ENCODE results near the gene CHTF8.

The CHTF8 gene

GRCh38 chr16:69112285-69113129, 19.9 kb downstream of the CHTF8 start:
- no peak for DNase-seq

GRCh38 chr16:69111876-69112230, 20.5 kb downstream of the CHTF8 start:
- no peak for DNase-seq

DNA sequence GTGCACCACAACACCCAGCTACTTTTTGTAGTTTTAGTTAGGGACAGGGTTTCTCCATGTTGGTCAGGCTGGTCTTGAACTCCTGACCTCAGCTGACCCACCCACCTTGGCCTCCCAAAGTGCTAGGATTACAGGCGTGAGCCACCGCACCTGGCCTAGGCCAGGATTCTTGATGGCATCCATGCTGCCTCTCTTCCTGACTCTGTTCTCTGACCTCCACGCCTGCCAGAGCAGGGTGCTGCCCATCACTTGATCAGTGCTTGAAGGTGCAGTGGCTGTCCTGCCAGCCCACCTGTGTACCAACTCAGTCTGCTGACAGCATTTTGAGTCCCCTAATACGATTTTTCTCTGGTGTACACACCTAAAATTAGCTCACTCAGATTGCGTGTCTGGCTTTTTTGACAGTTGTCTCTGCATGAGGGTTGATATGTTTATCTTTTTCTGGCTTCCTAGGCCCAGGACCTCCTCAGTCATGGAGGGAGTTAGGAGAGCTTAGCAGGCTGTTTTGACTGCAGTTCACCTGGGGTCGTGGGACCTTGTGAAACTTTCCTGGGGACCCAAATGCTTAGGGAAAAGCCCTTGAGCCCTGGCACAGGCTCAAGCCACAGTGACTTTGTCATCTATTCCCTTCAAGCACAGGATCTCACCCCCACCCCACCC, 21.0 kb downstream of the CHTF8 start:
- DNase-seq, result no peak

DNA sequence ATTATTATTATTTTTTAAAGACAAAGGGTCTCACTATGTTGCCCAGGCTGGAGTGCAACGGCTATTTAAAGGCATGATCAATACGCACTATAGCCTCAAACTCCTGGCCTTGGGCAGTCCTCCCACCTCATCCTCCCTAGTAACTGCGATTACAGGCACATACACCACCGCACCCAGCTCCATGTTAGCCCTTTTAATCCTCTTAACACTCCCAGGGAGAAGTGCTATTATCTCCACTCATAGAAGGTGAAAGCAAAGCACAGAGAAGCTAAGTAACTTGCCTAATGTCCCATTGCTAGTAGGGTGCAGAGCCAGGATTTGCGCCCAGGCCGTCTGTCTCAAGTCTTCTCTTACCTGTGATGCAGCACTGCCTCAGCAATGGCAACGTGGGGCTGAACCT, 22.0 kb downstream of the CHTF8 start:
- no peak for DNase-seq

DNA sequence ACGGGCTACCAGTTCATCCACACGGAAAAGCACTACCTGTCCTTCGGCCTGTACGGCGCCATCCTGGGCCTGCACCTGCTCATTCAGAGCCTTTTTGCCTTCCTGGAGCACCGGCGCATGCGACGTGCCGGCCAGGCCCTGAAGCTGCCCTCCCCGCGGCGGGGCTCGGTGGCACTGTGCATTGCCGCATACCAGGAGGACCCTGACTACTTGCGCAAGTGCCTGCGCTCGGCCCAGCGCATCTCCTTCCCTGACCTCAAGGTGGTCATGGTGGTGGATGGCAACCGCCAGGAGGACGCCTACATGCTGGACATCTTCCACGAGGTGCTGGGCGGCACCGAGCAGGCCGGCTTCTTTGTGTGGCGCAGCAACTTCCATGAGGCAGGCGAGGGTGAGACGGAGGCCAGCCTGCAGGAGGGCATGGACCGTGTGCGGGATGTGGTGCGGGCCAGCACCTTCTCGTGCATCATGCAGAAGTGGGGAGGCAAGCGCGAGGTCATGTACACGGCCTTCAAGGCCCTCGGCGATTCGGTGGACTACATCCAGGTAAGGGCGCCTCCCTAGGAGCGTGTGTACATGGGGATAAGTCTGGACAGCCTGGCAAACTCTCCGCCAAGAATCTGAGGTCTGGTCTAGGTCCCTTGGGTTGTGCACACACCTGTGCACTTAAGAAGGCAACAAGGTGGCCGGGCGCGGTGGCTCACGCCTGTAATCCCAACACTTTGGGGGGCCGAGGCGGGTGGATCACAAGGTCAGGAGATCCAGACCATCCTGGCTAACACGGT, 22.7 kb downstream of the CHTF8 start:
- DNase-seq, result no peak

GRCh38 chr16:69108905-69109252, 23.5 kb downstream of the CHTF8 start:
- DNase-seq, result no peak

DNA sequence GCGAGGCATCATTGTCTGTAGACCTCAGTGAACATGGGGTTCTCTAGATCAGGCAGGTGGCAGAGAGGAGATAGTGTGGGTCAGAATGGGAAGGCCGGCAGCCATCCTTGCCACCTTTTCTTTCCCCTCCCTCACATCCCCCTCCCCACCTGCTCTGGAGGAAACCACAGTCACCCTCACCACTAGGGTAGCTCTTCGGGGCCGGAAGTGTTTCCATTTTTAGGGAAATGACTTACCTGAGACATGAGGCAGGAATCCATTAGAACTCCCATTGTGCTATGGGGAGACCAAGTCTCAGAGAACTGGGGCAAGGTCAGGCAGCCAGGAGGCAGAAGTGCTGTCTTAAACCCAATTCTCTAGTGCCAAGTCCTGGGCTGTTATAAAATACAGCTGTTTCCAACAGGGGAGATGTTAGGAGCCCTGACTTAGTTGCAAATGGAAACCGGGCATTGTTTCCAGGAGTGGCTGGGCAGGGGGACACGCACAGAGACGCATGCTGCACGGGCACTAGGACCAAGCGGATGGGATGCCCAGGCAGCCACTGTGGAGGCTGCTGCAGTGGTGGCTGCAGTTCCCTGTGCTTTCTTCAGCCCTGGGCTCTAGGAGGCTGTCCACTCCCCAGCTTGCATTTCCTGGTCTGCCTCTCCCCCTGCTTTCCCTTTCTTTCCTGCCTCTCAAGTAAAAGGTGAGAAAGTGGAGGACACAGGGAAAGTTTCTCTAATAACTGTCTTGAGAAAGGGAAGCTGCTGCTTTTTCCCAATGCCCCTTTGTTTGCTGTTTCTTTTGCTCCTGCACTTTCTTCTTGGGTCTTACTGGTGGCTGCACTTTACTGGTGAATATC, 24.1 kb downstream of the CHTF8 start:
- DNase-seq, result peak; percentile 19

- peak; percentile 19 for DNase-seq
Observed at GRCh38 chr16:69107316-69107962, 24.9 kb downstream of the CHTF8 start.

DNA sequence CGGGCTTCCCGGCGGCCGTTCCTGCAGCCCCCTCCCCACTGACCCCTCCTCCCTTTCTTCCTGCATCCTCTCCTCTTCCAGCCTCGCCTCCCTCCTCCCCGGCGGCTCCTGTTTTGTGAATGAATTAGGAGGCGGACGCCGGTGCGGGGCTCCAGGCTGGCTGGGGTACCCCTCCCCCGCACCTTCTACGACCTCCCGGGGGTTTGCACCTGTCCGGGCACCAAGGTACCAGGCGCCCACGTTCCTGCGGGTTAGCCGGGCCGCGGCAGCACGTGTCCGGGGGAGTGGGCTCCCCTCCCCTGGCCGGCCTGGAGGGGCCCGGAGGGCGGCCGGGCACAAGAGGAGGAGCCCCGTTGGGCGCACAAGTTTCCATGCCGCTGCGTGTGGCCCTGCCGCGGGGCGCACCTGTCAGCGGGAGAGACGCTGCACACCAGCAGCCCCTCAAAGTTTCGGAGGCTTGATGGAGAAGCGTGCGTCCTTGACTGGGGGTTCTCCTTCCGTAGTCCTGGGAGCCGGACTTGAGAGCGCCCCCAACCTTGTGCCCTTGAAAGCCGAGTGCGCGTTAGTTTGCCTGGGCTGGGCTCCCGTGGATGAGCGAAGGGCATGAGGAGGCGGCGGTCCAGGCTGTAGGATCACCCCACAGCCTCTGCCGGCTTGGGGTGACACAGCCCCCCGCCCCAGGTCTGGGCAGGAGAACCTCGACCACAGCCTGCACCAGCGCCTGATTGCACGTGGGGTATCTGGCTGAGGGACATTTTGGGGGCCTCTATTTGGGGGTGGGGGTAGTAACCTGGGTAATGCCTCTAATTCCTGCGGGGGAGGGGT, 25.7 kb downstream of the CHTF8 start:
- no peak for DNase-seq

GRCh38 chr16:69105501-69106361, 26.7 kb downstream of the CHTF8 start, which contains the start of gene HAS3:
HAS3 (plus strand) TSS chr16:69105653; CDS start chr16:69109396, 3,743 bp downstream.
- DNase-seq, result peak; percentile 6

DNA sequence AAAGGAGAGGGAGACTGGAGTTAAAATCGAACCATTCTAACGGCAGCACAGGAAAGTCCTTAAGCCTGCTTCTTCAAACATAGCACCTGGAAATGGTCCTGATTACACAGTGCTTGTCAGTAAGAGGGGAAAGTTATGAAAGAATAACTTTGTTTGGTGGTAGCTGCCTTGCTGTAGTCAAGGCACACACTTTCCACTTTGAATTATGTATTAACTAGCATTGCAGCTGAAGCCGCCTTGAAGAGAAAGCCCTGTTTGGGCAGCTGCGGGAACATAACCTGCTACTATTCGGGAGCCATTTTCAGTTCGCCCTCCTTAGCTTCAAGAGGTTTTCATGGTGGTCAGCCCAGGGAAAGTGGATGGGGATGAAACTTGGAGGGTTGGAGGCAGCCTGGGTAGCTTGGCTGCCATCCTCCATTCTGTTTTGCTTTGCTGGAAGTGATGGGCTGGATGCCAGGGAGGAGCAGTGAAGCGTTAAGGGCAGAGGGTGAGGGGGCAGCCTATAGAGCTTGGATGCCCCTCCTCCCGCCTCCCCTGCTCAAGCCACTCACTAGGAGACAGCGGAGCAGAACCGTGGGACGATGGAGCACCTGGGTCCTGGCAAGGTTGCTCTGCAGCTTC, 32.2 kb downstream of the CHTF8 start:
- peak; percentile 78 for DNase-seq

- DNase-seq, result peak; percentile 57
Observed at GRCh38 chr16:69095193-69095592, 37.2 kb downstream of the CHTF8 start.

GRCh38 chr16:69094501-69094900, 37.9 kb downstream of the CHTF8 start:
- no peak for DNase-seq

DNA sequence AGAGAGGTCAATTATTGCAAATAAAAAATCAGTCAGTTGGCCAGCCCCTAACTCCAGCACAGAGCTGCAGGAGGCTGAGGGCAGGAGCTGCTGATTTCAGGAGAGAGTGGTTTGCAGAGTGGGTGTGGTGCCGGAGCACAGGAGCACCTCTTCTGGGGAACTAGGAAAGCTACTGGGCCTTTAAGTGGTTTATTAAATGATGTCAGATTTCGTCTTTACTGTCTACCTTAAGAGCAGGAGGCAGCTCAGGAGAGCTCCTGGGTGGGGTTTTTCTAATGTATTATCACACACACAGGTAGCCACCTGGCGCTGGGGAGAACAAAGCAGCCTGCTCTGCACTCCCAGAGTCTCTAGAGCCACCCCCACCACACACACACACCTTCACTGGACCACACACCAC, 38.4 kb downstream of the CHTF8 start:
- peak; percentile 74 for DNase-seq

GRCh38 chr16:69089091-69089910, 43.1 kb downstream of the CHTF8 start:
- peak; percentile 51 for DNase-seq

- DNase-seq, result peak; percentile 30
Observed at GRCh38 chr16:69088684-69089083, 43.7 kb downstream of the CHTF8 start.

- no peak for DNase-seq
Observed at GRCh38 chr16:69087161-69087581, 45.2 kb downstream of the CHTF8 start.

- DNase-seq, result no peak
Observed at GRCh38 chr16:69085032-69085695, 47.2 kb downstream of the CHTF8 start.

Measured in DMS79 treated with DMSO at 0.1 percent for 48 hours (cell line).